Kidney epithelial cell (primary cell): ENCODE results near the gene TAF1. TPM values are rescaled to one million over a fixed set of nuclear protein-coding genes. Genes with fewer than 3 reads are reported as not detected.

Experiments used
- DNase-seq: peaks from one replicate; pipeline ENCODE4 v3.0.0-alpha.2; 2010; ENCODE audit warnings: low read depth
- H3K27me3 ChIP-seq: 2 replicates; pipeline ENCODE4 v1.6.0; 2011; ENCODE audit warnings: low read length; ENCODE audit not compliant: control insufficient read depth, insufficient read depth
- H3K36me3 ChIP-seq: 2 replicates; pipeline ENCODE4 v1.5.1; 2011; ENCODE audit warnings: low read length; ENCODE audit not compliant: control insufficient read depth, insufficient read depth
- H3K4me3 ChIP-seq: 2 replicates; pipeline ENCODE4 v1.5.1; 2011; ENCODE audit warnings: low read depth, mild to moderate bottlenecking, control low read depth, low read length
- CTCF ChIP-seq: IDR thresholded peaks from 2 replicates; pipeline ENCODE4 v1.5.1; 2011; ENCODE audit warnings: mild to moderate bottlenecking, moderate library complexity, low read length, control low read depth, inconsistent platforms; ENCODE audit not compliant: insufficient read depth, poor library complexity, severe bottlenecking
- total RNA-seq: library from RNA; depleted of rRNA; stranded (reverse); fragments of >200 nt; gene quantifications from 2 replicates; pipeline ENCODE4 v1.2.3, GENCODE V29; 2015

TAF1 gene
- total RNA-seq, 1 donor from 2014 or later: 19.9 TPM

GRCh38 chrX:71454222-71454621, 88.1 kb downstream of the TAF1 start:
- no peaks in the 10 kb centered on the region for H3K27me3 ChIP-seq
- H3K4me3 ChIP-seq: no peak overlapping the region
- H3K36me3 ChIP-seq: peaks cover 1% of the 10 kb centered on the region
- no peak for DNase-seq
- no peak for TF ChIP-seq CTCF

- Histone ChIP-seq H3K4me3 (no peak overlapping the region), H3K36me3 (peaks cover 2% of the 10 kb centered on the region), H3K27me3 (no peaks in the 10 kb centered on the region)
- no peak for DNase-seq
- TF ChIP-seq CTCF: no peak
Observed at GRCh38 chrX:71458866-71459265, 92.7 kb downstream of the TAF1 start.

- TF ChIP-seq CTCF: no peak
- H3K4me3 ChIP-seq: no peak overlapping the region
- no peak for DNase-seq
- H3K36me3 ChIP-seq: peaks cover 1% of the 10 kb centered on the region
- no peaks in the 10 kb centered on the region for H3K27me3 ChIP-seq
Observed at GRCh38 chrX:71464968-71465367, 98.8 kb downstream of the TAF1 start.

GRCh38 chrX:71466979-71467523, 100.9 kb downstream of the TAF1 start:
- DNase-seq: no peak
- Histone ChIP-seq H3K27me3 (no peaks in the 10 kb centered on the region), H3K36me3 (peaks cover 1% of the 10 kb centered on the region), H3K4me3 (no peak overlapping the region)
- TF ChIP-seq CTCF: no peak

DNA sequence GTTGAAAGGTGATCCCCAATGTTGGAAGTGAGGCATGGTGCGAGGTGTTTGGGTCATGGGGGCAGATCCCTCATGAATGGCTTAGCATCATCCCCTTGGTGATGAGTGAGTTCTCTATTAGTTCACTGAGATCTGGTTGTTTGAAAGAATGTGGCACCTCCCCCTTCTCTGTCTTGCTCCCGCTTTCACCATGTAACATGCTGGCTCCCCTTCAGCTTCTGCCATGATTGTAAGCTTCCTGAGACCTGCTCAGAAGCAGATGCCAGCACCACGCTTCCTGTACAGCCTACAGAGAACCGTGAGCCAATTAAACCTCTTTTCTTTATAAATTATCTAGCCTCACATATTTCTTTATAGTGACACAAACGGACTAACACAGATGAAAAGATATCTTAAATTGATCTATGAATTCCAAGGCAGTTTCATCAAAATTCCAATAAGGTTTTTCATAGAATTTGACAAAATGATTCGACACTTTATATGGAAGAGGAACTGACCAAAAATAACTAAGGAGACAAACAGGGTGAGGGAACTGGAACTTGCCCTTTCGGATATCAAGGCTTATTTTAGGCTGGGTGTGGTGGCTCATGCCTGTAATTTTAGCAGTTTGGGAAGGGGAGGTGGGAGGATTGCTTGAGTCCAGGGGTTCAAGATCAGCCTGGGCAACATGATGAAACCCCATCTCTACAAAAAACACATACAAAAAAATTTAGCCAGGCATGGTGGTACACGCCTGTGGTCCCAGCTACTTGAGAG, 109.8 kb downstream of the TAF1 start:
- no peak for DNase-seq
- no peaks in the 10 kb centered on the region for H3K36me3 ChIP-seq
- H3K4me3 ChIP-seq: no peak overlapping the region
- no peaks in the 10 kb centered on the region for H3K27me3 ChIP-seq
- TF ChIP-seq CTCF: no peak
